Gastrocnemius medialis (tissue), 4 donors: ENCODE data around the gene NEDD4L.

Experiments used
- POLR2A ChIP-seq, 2 donors: fragments of 450-650 bp; IDR thresholded peaks; one replicate each; pipeline ENCODE4 v1.6.1; 2017; ENCODE audit warnings: antibody characterized with exemption in 2 of 2, mild to moderate bottlenecking in 2 of 2, moderate library complexity in 2 of 2
- TF ChIP-seq, protein P1 (sequence below), 5 experiments: fragments of 450-650 bp in 3 of 5; fragments of 200-600 bp in 2 of 5; sonication (generic) in 2 of 5; IDR thresholded peaks in 4 of 5; conservative IDR thresholded peaks in 1 of 5; 1 replicate in 4 of 5; 2 replicates in 1 of 5; pipeline ENCODE4 v1.5.1; 2016 to 2019; ENCODE audit warnings: antibody characterized with exemption in 5 of 5, mild to moderate bottlenecking in 3 of 5, moderate library complexity in 3 of 5

DNA sequence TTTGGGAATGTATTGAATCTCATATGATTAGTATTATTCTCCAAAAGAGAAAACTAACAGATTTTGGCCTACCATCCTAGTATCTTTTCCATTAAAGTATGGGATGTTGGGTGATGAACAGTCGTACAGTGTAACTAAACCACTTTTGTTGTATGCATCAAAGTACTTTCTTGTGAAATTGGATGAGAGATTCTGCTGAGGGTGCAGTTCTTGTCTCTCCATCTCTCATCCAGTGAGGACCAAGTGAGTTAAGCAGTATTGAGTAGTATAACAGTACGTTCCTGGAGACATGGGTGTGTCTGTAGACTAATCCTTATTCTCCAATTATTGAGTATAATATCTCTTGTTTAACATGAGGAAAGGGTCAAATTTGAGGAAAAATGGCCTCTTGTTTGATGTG is 209.3 kb downstream of the NEDD4L start:
- TF ChIP-seq, protein P1, sequence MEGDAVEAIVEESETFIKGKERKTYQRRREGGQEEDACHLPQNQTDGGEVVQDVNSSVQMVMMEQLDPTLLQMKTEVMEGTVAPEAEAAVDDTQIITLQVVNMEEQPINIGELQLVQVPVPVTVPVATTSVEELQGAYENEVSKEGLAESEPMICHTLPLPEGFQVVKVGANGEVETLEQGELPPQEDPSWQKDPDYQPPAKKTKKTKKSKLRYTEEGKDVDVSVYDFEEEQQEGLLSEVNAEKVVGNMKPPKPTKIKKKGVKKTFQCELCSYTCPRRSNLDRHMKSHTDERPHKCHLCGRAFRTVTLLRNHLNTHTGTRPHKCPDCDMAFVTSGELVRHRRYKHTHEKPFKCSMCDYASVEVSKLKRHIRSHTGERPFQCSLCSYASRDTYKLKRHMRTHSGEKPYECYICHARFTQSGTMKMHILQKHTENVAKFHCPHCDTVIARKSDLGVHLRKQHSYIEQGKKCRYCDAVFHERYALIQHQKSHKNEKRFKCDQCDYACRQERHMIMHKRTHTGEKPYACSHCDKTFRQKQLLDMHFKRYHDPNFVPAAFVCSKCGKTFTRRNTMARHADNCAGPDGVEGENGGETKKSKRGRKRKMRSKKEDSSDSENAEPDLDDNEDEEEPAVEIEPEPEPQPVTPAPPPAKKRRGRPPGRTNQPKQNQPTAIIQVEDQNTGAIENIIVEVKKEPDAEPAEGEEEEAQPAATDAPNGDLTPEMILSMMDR (IDR thresholded peaks at IDR 0.05 in 4 of 5, conservative IDR thresholded peaks at IDR 0.05 in 1 of 5), result no peak
- TF ChIP-seq POLR2A (IDR thresholded peaks at IDR 0.05), result no peak
